ELR (cell line): ENCODE data around the gene MLN.

Source experiments
- DNase-seq: peaks from one replicate; pipeline ENCODE4 v3.0.0-alpha.2; 2015; ENCODE audit warnings: low read depth

Gene MLN, protein sequence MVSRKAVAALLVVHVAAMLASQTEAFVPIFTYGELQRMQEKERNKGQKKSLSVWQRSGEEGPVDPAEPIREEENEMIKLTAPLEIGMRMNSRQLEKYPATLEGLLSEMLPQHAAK

DNA sequence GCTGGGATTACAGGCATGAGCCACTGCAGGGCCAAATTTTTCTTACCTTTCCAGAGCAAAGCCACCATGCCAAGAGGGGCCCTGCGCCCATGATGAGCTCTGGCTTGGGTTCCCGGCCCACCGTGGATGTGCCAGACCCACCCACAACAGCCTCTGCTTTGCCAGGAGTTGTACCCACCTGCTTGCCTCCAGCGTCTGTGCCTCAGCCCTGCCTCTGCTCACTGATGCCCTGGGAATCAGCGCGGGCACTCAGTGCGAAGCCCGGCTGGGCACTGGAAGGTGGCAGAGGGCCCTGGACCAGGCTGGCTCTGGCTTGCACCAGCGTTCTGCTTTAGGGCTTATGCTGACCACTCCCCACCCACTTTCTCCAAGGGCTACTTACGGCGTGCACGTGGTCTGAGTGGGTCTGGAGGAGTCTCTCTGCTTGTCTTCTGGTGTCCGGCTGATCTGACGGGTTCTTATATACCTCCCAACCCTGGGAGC is at the start of gene MLN:
Gene MLN (minus strand): TSS at position 433 of the 483 bp plus-strand sequence. CDS start 2,840 bp downstream, outside the sequence.
- DNase-seq, result no peak

DNA sequence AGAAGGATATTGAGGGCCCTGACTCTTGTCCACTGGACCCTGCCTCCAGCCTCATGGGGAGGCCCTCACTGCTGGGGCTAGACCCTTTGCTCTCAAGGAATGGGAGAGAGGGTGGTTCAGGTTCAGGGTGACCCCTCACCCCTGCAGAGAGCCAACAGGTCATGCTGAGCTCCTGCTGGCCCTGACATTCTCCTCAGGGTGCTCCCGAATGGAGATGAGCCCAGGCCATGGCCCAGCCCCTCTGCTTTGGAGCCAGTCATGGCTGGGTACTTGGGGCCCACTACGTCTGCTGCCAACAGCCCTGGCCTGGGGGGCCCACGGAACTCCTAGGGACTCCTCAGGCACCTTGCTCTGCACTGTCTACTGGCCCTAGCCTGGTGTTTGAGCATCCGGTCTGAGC is 49.2 kb upstream of the MLN start:
- DNase-seq, result no peak

DNA sequence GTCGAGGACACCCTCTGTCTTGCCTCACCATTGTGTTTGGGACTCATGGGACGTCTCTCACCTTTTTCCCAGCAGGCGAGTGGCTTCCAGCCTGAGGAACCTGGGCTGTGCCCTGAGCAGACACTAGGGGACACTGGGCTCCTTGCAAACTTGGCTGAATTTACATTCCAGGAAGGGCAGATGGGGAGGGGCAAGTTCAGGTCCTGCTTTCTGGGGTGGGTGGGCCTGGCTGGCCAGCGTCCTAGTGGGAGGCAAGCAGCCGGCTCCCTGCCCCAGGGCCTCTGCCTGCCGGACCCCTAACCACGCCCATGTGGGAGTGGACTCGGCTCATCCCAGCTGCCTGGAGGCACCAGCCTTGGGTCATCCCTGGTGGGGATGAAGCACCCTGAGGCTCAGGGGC is 48.2 kb upstream of the MLN start:
- peak; percentile 42 for DNase-seq

DNA sequence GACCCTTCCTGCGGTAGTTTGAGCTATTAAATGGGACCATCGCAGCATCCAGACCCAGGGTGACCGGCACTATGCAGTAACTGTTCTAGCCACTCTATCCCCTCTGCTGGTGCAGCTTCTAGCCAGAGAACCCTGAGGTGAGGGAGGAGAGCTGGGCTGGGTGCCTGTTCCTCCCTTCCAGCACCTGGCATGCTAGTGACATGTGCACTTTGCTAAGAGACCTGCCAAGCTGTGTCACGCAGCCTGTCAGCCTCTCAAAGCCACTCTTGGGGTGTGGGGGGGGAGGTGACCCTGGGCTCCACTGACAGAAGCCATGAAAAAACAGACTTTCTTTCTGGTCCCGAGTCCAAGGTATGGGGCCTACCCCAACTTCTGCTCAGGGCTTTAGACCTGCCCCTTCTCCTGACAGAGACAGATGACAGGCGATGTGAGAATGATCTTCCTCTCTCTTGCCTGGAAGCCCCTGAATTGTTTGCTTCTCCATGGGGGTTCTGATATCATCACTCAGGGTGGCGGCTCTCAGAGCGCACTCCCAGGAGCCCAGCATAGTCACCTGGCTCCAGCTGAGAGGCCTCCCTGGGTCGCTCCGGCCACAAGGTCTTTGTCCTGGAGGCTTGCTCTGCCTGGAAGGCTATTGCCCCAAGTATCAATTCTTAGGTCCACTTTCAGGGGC is 47.2 kb upstream of the MLN start:
- DNase-seq, result no peak

DNA sequence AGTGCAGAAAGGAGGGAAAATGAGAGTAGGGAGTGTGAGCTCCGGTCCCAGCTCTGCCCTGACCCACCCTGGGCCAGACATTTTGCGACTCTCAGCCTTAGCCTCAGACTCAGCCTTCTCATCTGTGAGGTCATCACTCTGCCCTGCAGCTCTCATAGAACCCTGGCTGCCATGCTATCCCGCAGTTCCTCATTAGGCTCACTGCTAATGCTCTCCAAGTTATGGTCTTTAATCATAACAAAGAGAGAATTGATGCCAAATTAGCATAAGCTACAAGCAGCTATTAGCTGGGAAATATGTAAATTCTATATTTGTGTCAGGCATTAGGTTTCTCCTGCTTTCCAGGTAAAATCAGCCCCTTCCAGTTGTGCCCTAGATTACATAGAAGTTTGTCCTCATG is 46.5 kb upstream of the MLN start:
- no peak for DNase-seq

DNA sequence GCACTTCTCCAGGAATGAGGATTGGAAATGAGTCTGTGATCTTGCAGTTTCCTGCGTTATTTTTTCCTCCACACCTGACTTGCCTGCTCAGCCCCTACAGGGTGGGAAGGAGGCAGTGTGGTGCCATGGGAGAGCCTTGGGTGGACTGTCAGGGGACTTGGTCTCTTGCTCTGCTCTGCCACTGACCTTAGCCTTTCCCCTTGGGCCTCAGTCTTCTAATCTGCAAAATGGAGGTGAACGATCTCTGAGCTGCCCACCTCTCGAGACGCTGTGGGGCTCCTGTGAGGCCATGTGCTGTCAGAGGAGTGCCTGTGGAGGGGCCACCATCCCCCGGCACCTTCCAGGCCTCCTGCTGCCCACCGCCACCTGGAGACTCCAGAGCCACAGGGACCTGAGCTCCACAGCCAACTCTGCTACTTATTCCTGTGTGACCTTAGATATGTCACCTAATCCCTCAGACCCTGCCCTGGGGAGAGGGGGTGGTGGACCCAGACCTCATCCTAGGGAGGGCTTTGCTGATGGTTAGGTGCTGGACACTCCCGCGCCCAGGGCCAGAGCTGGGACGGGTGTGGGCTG is 45.8 kb upstream of the MLN start:
- DNase-seq, result no peak

DNA sequence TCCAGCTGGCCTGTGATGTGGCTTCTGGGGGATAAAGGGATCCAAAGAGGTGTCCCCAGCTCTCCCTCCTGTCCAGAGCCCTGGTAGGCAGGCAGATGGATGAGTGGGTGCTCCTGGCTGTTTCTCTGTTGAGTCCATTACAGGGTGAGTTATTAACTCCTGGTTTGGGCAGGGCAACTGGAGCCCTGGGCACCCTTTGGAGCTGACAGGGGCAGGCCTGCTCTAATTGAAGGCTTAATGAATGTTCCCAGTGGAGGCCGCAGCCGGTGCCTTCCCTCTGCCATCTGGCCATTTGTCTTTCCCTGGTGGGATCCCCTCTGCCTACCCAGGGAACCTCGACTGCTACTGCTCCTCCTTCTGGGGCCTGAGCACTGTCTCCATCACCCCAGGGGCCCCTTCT is 44.7 kb upstream of the MLN start:
- no peak for DNase-seq

DNA sequence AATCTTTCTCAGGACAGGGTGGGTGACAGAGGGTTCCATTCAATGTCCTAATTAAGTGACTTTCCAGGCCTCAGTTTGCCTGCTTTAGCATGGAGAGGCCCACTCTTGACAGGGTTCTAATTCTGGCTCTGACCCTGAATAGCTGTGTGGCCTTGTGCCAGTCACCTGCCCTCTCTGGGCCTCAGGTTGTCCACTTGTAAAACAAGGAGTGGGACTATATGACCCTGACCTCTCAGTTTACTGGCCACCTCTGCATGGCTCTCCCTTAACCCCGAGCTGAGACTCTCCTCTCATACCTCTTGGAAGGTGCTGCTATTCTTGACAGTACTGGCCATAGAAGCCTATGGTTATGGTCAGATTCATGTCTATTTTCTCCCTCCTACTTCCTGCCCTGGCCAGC is 44.1 kb upstream of the MLN start:
- DNase-seq, result no peak

DNA sequence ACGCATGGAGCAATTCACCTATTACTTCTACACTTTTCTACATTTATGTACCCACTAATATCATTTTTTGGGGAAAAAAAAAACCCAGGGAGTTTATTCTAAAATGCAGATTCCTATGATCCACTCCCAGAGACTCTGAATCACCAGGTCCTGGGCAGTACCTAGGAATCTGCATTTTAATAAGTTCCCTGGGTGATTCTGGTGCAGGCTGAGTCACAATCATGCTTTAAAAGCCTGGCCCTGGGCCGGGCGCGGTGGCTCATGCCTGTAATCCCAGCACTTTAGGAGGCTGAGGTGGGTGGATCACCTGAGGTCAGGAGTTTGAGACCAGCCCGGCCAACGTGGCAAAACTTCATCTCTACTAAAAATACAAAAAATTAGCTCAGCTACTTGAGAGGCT is 43.3 kb upstream of the MLN start:
- no peak for DNase-seq

DNA sequence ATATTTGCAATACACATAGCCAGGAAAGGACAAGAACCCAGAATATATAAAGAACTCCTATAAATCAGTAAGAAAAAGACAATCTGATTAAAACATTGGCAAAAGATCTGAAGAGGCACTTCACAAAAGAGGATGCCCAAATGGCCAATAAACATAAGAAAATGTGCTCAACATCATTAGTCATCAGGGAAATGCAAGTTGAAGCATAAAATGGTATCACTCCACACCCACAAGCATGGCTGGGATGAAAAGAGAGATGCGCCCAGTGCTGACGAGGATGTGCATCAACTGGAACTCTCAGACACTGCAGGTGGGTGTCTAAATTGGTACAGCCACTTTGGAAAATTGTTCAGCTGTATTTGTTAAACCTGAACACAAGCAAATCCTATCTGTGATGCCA is 42.4 kb upstream of the MLN start:
- DNase-seq, result peak; percentile 41

DNA sequence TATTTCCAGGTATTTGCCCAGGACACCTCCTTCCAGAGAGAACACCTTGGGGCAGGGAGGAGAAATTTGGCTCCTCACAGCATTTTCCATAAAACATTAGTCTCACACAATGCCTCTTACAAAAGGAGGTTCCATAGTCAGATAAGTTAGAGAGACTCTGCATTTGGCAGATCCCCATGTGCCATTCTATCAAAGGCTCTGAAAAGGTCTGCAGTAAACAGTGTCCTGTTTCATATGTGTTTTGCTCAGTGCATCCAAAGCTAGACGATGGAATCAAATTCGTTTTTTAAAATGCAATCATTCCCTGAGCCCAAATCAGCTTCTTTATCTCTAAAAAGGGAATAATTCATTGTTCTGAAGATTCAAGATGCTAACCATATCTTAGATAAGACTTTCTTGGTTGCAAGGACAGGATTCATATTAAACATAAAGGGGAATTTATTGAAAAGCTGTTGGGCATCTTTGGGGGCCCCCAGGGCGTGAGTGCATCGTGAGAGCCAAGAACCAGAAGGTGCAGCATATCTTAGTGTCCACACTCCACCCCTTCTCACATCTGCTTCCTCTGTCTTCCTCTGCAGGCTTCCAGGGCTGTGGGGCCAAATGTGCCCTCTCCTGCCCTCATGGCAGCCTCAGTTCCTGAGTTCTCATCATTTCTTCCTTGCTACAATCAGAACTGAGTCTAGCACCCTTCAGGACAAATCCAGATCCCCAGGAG is 41.4 kb upstream of the MLN start:
- DNase-seq, result no peak

DNA sequence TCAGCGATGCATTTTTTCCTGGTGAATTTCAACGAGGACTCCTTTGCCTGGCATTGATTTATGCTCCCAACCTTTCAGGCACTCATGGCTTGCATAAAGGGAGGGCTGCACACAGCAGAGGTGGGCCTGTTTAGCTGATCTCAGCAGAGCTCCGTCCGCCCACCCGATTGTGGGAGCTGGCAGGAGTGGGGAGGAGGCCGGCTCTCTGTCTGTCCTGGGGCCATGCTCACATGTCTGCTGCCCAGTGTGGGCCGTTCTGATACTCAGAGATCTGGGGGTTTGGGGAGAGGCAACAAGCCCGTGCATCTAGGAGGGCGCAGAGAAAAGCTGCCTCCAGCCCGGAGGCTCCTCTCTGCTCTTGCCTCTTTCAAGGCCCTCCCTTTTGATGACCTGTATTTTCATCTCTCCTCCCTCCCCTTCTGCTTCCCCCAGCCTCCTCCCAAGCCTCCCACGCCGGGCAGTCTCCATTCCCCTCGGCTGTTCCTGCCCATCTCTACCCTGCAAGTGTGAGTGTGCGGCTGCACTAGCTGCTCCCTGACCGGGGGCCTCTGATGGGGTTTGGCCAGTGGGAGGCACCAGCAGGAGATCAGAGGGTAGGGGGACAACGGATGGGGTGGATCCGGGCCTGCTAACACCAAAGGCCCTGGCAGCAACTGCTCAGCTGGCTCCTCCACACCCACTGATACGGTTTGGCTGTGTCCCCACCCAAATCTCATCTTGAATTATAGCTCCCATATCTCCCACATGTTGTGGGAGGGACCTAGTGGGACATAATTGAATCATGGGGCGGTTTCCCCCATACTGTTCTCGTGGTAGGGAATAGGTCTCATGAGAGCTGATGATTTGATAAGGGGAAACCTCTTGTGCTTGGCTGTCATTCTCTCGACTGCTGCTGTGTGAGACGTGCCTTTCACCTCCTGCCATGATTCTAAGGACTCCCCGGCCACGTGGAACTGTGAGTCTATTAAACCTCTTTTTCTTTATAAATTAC is 39.6 kb upstream of the MLN start:
- DNase-seq, result no peak

DNA sequence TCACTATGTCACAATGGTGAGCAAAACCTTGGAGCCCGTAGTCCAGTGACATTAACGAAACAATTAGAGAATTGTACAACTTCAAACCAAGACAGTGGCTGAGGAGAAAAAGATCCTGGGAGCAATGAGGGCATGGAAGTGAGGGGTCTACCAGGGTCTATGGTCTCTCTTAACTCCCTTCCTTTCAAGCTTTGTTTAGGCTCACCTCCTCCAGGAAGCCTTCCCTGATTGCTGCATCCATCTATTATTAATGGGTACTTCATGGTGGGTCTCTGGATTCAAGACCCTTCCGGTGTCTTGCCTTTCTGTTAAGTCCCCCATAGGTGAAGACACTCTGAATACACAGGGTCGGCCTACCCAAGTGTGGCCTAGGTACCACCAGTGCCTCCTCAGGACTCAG is 38.1 kb upstream of the MLN start:
- no peak for DNase-seq

DNA sequence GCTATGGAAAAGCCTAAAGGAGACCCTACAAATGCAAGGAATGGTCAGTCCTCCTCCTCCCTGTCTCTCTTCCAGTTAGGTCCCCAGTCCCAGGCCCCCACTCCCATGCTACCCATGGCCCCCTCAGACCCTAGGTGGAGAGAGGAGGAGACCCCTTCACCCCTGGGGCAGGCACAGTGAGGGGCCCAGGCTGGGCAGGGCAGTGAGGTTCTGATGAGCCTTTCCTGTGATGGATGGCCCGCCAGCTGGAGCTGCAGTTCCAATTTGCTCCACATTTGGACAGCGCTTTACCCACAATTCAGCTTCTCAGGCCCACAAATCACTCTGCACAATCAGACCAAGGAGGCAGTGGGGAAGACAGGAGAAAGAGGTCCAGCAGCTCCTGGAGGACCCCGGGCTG is 37.3 kb upstream of the MLN start:
- no peak for DNase-seq

DNA sequence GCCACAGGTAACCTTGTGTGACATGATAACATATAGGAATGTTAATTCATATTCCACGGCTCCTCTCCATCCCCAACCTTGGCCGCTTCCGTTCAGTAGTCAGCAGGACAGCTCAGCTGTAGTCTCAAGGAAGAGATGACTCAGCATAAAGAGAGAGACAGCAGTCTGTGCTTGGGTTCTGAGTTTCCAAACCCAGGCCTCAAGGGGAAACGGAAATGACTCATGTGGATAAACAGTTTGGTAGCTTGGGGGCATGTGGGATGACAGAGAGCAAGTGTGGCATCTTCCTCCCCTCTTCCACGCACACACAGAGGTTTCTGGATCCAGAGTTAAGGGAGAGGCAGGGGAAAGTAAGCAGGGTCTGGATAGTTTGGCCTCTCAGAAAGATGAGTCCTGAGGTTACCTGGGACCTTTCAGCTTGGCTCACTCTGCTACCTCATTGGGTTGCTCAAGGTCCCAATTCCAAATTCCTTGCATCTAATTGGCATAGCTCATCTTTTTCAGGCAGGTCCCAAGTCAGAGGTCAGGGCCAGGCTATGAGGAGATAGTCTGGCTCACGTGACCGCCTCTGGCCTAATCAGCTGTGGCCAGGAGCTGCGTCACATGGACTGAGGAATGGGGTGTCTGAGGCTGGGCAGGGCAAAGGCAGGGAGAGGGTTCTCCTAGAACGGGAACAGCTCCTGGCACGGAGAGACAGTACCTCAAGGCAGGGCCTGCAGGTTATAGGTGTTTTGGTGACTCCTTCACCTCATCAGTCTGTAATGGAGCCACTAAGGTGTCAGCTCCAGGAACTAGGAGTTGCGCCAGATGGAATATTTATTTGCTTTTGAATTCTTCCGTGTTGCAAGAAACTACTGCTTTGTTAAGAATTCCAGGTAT is 36.5 kb upstream of the MLN start:
- peak; percentile 100 for DNase-seq

DNA sequence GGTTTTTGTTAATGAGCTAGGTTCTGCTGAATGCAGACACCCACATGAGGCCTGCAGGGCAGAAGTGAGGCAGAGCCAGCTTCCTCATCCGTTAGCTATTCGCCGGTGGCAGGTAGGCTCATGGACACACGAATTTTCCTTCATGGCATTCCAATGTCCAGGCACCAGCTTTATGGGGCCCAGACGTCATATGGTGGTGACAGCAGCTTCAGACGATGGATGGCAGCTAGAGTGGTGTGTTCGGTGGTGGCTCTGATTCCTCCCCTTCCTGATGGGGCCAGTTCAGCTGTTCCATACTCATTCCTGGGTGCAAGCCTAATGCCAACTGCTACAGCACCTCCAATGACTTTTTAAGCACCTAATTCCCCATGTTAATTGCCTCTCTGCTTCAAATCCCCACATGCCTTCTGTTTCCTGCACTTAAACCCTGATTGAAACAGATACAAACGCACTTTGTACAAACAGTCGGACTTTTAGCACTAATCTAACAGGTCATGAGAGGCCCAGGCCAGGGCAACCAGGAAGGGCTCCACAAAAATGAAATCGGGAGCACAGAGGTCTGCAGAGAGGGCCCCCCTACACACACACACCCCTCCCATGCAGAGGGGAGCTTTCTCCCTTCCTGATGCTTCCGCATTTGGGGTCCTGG is 35.7 kb upstream of the MLN start:
- DNase-seq, result no peak

DNA sequence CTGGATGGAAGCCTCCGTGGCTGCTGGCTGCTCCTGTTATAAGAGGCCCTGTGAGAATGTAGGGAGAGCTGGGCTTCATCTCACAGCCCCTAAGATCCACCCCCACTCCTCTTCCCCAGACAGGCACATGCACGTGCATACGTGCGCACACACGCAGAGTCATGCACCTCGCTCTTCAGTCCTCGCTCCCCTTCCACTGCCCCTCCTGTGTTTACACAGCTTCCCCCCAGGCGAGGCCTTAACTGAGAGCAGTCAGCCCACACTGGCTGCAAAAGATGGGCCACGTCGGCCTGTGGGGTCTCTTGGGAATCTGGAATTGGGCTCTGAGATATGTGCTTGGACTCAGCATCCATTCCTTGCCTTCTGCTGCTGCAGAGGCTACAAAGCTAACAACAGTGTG is 35.2 kb upstream of the MLN start:
- no peak for DNase-seq

DNA sequence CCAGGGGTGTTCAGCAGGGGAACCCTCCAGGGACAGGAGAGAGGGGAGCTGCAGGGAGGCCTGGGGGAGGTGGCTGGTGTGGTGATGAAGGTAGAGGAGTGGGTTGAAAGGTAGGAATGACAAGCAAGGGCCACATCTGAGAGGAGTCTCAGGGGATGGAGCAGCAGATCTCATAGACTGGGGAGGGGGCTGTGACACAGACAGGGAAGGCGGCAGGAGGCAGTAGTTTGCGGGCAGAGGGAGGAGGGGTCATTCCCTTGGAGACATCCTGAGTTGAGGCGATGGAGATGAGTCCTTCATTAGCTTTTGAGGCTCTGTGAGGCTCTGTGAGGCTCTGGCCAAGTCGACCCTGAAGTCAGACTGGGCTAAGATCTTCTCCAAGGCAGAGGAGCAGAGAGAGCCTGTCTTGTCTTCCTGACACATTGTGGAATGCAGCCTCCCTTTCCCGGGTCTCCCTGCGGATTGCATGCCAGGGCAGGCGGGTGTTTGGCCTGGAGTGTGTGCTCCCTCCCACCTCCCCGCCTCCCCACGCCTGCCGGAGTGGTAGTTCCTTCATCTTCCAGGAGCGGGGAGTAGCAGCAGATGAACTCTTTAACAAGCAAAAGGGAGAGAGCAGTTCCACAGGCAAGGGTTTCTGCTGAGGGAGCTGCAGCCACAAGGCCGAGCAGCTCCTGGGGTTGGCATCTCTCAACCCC is 34.3 kb upstream of the MLN start:
- peak; percentile 68 for DNase-seq

DNA sequence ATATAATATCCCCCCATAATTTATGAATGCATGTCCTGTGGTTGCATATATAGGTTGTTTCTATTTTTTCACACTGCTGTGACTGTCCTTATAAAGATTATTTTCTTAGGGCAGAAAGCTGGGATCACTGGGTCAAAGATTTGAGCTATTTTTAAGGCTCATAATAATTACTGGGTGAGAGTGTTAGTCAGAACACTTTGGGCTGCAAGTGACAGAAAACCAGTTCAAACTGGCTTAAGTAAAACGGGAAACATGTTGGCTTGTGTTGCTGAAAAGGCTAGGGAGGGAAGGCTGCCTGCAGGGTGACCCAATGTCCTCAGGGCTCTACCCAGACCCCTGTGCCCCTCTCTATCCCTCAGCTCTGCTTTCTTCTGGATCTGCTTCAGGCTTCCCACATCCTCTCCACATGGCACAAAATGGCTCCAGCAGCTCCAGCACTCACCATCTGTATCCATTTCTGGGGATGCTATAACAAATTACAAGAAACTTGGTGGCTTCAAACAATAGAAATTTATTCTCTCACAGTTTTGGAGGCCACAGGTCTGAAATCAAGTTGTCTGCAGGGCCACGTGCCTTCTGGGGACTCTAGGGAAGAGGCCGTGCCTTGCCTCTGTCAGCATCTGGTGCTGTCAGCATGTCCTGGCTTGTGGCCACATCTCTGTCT is 33.1 kb upstream of the MLN start:
- DNase-seq, result no peak
